Thymus (tissue), 11 donors: ENCODE results near the gene FAM124A. TPM values are rescaled to one million over a fixed set of nuclear protein-coding genes. Genes with fewer than 3 reads are reported as not detected.
"Not testable (repeated sequence)": the region's sequence is repeated elsewhere in the genome, so short reads cannot be mapped to it uniquely, and the experiment has no call there.

Source experiments
- DNase-seq, 9 donors: peaks; one replicate each; pipeline ENCODE4 v3.0.0-alpha.2; 2013; ENCODE audit warnings: low spot score in 9 of 9, low read depth in 6 of 9, missing footprints in 1 of 9
- H3K27ac ChIP-seq, 2 donors: one replicate each; pipeline ENCODE4 v1.5.1; 2013; ENCODE audit warnings: control low read depth in 1 of 2, low read depth in 1 of 2, low read length in 1 of 2, mild to moderate bottlenecking in 1 of 2, moderate library complexity in 1 of 2
- H3K27me3 ChIP-seq, 2 donors: one replicate each; pipeline ENCODE4 v1.5.1; 2013; ENCODE audit warnings: low read length in 1 of 2; ENCODE audit not compliant: control insufficient read depth in 2 of 2, insufficient read depth in 1 of 2
- H3K36me3 ChIP-seq, 2 donors: one replicate each; pipeline ENCODE4 v1.5.1; 2013; ENCODE audit warnings: low read length in 1 of 2, mild to moderate bottlenecking in 1 of 2, moderate library complexity in 1 of 2; ENCODE audit not compliant: control insufficient read depth in 2 of 2, insufficient read depth in 2 of 2
- H3K4me1 ChIP-seq, 2 donors: one replicate each; pipeline ENCODE4 v1.5.1; 2013; ENCODE audit warnings: low read length in 2 of 2; ENCODE audit not compliant: control insufficient read depth in 2 of 2, insufficient read depth in 2 of 2
- H3K4me3 ChIP-seq, 2 donors: one replicate each; pipeline ENCODE4 v1.5.1; 2013; ENCODE audit warnings: low read length in 2 of 2, control low read depth in 1 of 2, mild to moderate bottlenecking in 1 of 2
- H3K9me3 ChIP-seq, 2 donors: one replicate each; pipeline ENCODE4 v1.5.1; 2013; ENCODE audit warnings: low read length in 1 of 2, mild to moderate bottlenecking in 1 of 2; ENCODE audit not compliant: control insufficient read depth in 2 of 2, insufficient read depth in 1 of 2
- WGBS: extraction: QIAGEN DNeasy Blood & Tissue Kit; methylation state at CpG from one replicate; pipeline ENCODE4 v1.1.7; 2013; 5-methylcytosine and 5-hydroxymethylcytosine counted together
- polyA plus RNA-seq: library from polyadenylated mRNA; stranded (reverse); fragments of 200-250 nt; gene quantifications from one replicate; pipeline ENCODE4 v1.2.3, GENCODE V29; 2013
- total RNA-seq: library from RNA; stranded (reverse); fragments of 120-200 nt; gene quantifications from one replicate; pipeline ENCODE4 v1.2.4, GENCODE V29; 2013
- donor health status: healthy.

The FAM124A gene
- total and polyA plus RNA-seq, 2 donors = 3.0 to 5.2 TPM

DNA sequence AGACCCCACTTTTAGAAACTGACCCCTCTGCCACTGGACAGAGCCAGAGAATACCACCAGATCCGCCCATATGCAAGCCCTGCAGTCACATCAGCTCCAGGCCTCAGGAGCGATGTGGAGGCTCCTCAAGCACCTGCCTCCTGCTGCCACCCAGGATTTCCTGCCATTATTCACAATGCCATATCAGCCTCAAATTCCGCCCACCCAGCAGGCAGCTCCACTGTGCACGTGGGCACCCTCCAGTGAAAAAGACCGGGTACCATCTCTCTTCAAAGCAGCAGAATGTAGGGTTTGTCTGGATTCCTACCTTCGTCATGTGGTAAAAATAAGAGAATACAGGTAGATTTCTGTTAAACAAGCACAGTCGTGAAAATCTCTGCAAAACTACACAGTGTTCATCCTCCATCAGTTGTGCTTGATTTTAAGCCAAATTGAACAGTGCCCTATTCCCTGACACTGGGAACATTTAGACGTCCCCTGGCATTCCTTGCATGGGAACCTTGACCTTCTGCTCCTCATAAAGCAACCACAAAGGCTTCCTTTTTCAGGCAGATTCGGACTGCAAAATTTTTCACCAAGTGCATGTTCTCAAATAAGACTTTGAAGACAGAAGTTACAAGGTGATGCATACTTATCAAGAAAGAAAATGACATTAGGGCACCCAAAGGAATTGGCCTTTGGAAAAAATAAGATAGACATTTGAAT, 56.4 kb downstream of the FAM124A start:
- WGBS = 59% methylated on average over 9 of the region's 9 CpGs
- no peak overlapping the region for H3K4me3 ChIP-seq
- H3K9me3 ChIP-seq = no peaks in the 10 kb centered on the region
- no peaks in the 10 kb centered on the region for H3K27me3 ChIP-seq
- H3K36me3 ChIP-seq = no peaks in the 10 kb centered on the region
- H3K27ac ChIP-seq = no peak overlapping the region
- DNase-seq = no peak
- no peaks in the 10 kb centered on the region for H3K4me1 ChIP-seq

DNA sequence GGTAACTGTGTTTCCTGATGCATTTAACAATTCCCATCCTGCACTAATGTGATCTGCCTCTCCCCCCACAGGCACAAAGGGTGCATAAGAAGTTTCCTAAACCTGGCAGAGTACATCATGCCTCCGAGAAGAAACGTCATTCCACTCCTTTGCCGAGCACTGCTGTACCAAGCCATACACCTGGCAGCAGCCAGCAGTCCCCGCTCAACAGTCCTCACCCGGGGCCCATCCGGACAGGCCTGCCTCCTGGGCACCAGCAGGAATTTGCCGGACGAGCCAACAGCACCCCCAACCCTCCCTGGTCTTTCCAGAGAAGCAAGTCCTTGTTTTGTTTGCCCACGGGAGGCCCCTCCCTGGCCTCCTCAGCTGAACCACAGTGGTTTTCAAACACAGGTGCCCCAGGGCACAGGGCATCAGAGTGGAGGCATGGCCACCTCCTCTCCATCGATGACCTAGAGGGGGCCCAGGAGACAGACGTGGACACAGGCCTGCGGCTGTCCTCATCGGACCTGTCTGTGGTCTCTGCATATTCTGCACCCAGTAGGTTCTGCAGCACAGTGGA, 58.3 kb downstream of the FAM124A start:
- H3K36me3 ChIP-seq = no peaks in the 10 kb centered on the region
- no peaks in the 10 kb centered on the region for H3K9me3 ChIP-seq
- 94% methylated on average over 13 of the region's 13 CpGs for WGBS

DNA sequence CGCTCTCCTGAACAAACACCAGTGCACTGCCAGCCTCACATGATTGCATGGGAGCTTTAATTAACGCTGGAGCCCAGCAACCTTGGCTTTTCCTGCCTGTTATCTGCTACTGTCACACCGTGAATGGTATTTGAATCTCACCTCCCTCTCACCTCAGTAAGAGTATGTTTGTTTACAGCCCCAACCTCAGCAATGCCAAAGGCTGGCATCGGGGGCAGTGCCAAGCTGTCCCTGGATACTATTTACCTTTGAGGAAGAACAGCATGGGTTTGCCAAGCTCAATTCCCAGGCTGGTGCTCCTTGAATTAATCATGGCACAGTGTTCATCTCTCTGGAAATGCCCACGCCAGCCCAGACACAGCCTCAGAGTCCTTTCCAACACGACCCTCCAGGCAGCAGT, 60.1 kb downstream of the FAM124A start:
- Histone ChIP-seq H3K27me3 (no peaks in the 10 kb centered on the region), H3K9me3 (no peaks in the 10 kb centered on the region), H3K27ac (no peak overlapping the region), H3K4me3 (no peak overlapping the region), H3K36me3 (no peaks in the 10 kb centered on the region), H3K4me1 (no peaks in the 10 kb centered on the region)
- no peak for DNase-seq
- WGBS = 93% methylated on average over 6 of the region's 6 CpGs

More for the DNA sequence above, 58.3 kb downstream of the FAM124A start:
- no peaks in the 10 kb centered on the region for H3K27me3 ChIP-seq
- no peak overlapping the region for H3K4me3 ChIP-seq
- no peaks in the 10 kb centered on the region for H3K4me1 ChIP-seq
- no peak for DNase-seq
- no peak overlapping the region for H3K27ac ChIP-seq

DNA sequence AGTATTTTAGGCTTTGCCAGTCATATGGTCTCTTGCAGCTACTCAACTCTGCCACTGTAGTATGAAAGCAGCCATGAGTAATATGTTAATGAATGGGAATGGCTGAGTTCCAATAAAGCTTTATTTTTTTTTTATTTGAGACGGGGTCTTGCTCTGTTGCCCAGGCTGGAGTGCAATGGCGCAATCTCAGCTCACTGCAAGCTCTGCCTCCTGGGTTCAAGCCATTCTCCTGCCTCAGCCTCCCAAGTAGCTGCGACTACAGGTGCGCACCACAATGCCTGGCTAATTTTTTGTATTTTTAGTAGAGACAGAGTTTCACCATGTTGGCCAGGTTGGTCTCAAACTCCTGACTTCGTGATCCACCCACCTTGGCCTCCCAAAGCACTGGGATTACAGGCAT, 60.7 kb downstream of the FAM124A start:
- H3K4me3 ChIP-seq, H3K4me1 ChIP-seq, H3K27me3 ChIP-seq, H3K36me3 ChIP-seq, H3K27ac ChIP-seq, DNase-seq, H3K9me3 ChIP-seq: not testable (repeated sequence)
- WGBS = 97% methylated on average over 5 of the region's 5 CpGs

DNA sequence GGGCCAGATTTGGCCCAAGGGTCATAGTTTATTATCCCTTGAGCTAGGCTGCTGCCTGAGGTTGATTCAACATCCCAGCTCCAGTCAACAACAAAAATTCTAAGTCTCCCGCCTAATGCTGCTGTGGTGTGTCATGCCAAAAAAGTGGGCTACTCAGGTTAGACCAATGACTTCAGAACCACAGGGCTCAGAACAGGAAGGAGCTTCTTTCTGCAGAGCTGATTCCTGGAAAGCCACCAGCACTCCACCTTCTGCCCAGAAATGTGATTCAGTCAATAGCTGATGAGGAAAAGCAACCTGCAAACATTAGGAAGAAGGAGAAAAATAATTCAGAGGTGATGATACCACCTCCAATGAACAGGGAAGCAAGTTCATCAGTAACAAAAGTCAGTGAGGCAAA, 61.2 kb downstream of the FAM124A start:
- Histone ChIP-seq H3K27ac (no peak overlapping the region), H3K4me3 (no peak overlapping the region), H3K9me3 (no peaks in the 10 kb centered on the region), H3K36me3 (no peaks in the 10 kb centered on the region), H3K4me1 (no peaks in the 10 kb centered on the region), H3K27me3 (no peaks in the 10 kb centered on the region)
- WGBS = 93% methylated on average over 1 of the region's 1 CpG
- no peak for DNase-seq

DNA sequence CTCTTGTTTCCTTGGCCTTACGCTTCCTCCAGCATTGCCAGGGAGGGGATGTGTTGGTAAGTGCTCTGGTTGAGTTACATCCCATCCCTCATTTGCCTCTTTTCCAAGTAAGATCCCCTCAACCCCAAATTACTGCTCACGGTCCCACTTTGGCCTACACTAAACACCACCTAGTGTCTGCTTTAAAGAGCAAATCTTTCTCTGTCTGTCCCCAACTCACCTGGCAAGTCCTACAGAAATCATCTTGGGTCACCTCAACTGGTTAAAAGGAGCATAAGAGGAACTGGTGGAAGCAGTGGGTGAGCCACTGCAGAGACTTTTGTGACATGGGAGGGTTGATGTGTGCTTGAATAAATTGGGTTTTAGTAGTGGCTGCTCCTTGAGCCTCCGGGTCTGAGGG, 62.1 kb downstream of the FAM124A start:
- H3K27me3 ChIP-seq = no peaks in the 10 kb centered on the region
- H3K36me3 ChIP-seq = no peaks in the 10 kb centered on the region
- no peaks in the 10 kb centered on the region for H3K9me3 ChIP-seq
- WGBS = 97% methylated on average over 3 of the region's 3 CpGs
- no peak overlapping the region for H3K4me3 ChIP-seq
- H3K4me1 ChIP-seq = no peaks in the 10 kb centered on the region
- no peak overlapping the region for H3K27ac ChIP-seq
- no peak for DNase-seq

DNA sequence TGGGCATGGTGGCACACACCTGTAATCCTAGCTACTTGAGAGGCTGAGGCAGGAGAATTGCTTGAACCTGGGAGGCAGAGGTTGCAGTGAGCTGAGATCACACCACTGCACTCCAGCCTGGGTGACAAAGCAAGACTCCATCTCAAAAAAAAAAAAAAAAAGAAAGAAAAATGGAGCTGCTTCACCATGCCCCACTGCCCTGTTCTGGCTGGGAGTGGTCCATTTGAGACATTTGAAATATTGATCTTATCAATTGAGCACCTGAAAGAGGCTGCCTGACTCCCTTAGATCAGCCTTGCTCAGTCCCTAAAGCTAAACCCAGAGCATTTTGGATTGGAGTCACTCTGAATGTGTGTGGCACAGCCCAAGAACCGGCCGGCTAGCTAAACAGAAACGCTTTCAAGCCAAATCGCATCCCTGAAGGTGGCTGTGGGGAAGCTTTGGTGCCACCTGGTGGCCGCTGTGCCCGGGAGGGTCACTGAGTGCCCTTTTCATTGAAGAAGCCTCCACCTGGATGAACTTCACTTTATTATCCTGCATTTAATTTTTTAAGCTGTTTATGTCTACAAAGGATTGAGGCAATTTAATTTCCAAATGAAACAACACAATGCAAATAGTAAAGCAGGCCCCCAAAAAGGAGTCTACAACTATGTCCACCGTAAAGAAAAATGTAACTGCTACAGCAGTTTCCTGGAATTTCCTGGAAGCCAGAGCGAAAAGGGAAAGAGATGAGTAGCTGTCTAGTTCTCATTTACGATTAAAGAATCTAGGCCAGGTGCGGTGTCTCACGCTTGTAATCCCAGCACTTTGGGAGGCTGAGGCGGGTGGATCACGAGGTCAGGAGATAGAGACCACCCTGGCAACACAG, 64.2 kb downstream of the FAM124A start:
- H3K27me3 ChIP-seq = no peaks in the 10 kb centered on the region
- H3K27ac ChIP-seq = no peak overlapping the region
- no peak overlapping the region for H3K4me3 ChIP-seq
- WGBS = 50% methylated on average over 13 of the region's 13 CpGs
- no peaks in the 10 kb centered on the region for H3K9me3 ChIP-seq
- peak; percentile 14 to 78 (median 47) for DNase-seq
- H3K36me3 ChIP-seq = no peaks in the 10 kb centered on the region
- H3K4me1 ChIP-seq = no peaks in the 10 kb centered on the region

DNA sequence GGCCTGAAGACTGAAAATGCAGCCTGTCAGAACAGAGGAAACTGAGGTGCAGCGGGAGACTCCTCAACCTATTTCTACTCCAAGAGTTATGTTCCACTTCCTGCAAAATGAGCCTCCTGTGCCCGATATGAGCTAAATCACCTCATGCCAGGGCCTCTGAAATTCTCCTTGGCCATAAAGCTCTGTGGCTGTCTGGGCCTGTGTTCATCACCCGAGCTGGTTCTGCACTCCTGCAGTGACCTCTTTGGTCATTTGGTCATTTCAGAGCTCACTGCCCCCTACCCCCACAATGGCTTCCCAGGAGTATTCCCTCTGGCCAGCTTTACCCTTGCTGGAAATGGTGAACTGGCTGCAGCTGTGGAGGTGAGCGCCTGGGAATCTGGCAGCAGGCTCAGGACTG, 65.6 kb downstream of the FAM124A start:
- Histone ChIP-seq H3K4me1 (no peaks in the 10 kb centered on the region), H3K27ac (no peak overlapping the region), H3K36me3 (no peaks in the 10 kb centered on the region), H3K9me3 (no peaks in the 10 kb centered on the region), H3K27me3 (no peaks in the 10 kb centered on the region), H3K4me3 (no peak overlapping the region)
- WGBS = 97% methylated on average over 4 of the region's 4 CpGs
- no peak for DNase-seq

DNA sequence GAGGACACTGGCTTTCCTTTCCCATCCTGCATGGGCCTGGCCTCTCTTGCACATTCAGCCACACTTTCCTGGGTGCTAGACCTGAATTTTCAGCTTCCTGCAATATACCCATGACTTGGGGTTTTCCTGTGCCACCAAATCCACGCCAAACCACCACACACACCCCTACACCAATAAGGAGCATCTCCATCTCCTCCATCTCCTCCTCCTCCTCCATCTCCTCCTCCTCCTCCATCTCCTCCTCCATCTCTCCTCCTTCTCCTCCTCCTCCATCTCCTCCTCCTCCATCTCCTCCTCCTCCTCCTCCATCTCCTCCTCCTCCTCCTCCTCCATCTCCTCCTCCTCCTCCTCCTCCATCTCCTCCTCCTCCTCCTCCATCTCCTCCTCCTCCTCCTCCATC, 66.1 kb downstream of the FAM124A start:
- not testable (repeated sequence) for H3K4me3 ChIP-seq, DNase-seq, H3K27ac ChIP-seq, H3K9me3 ChIP-seq, H3K4me1 ChIP-seq, H3K36me3 ChIP-seq, H3K27me3 ChIP-seq
- 86% methylated on average over 1 of the region's 1 CpG for WGBS
